Right renal pelvis (tissue), 4 donors: ENCODE measurements around the gene HLA-DPB1. TPM values are rescaled to one million over a fixed set of nuclear protein-coding genes. Genes with fewer than 3 reads are reported as not detected.
A peak's percentile ranks its signal among the peaks of the same experiment; 100 is the strongest.

Experiments
- DNase-seq, 4 donors: peaks; one replicate each; pipeline ENCODE4 v3.0.0-alpha.2; 2013; ENCODE audit warnings: low read depth in 4 of 4, low spot score in 3 of 4, missing footprints in 1 of 4
- polyA plus RNA-seq, 4 donors: library from polyadenylated mRNA; unstranded; fragments of 120-200 nt; gene quantifications; one replicate each; pipeline ENCODE4 v1.2.1, GENCODE V29; 2013; ENCODE audit not compliant: insufficient read length in 4 of 4

The HLA-DPB1 gene
- polyA plus RNA-seq, 4 donors = 18.4 to 24.2 (median 21.3) TPM

- no peak for DNase-seq
Measured at GRCh38 chr6:33069021-33069738, 6.6 kb upstream of the HLA-DPB1 start.

DNA sequence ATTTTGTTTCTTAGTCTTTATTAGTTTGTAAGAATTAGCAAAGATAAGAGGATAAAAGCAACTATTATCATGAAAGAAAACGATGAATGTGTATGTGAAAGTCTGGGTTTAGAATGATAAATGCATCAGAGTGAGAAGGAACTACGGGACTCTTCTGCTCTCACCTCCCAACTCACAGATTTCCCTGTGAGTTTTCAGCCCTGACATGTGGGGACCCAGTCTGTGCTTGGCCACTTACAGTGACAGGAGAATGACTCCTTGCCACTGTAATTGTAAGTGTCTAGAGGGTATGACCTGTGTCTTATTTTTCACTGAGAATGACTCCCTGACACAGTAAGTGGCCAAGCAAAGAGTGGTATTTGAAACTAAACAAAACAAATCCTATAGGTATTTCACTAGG, 4.9 kb upstream of the HLA-DPB1 start:
- no peak for DNase-seq

- no peak for DNase-seq
Measured at GRCh38 chr6:33071569-33071968, 4.2 kb upstream of the HLA-DPB1 start.

- DNase-seq = no peak
Measured at GRCh38 chr6:33072508-33073100, 3.2 kb upstream of the HLA-DPB1 start.

DNA sequence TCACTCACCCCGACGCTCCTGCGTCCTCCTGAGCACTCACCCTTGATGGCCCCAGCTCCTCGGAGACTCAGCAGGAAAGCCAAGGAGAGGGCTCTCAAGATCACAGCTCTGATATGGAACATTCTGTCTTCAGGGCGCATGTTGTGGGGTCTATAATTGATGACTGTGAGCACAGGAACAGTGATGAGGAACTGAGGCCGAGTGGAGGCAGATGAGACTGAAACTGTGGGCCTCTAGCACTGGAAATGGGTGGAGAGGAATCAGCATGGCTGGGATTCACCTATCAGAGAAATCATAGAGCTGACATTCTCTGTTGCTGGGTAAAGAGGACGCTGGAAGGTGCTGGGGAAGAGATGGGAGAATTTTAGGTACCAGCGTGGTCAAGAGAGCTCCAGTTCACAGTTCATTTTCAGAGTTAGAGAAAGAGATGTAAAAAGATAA, 2.3 kb upstream of the HLA-DPB1 start, which contains the start of gene HLA-DPA1:
TSS of gene HLA-DPA1 (minus strand) at position 219 of the 441 bp plus-strand sequence.
- no peak for DNase-seq

DNA sequence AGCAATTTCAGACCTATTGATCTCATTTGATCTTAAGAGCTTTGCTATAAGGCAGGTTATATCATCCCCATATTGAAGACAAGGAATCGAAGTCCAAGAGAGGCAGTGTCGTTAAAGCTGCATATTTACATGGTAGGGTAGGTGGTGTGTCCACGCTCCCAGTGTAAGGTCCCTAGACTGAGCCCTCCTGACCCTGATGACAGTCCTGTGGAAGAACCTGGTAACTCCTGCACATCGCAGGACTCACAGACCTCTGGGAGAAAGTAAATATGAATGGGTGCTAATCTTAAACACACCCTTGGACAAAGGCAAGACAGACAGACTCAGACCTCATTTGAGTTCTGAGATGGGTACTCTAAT, 602 bp upstream of the HLA-DPB1 start:
- DNase-seq = no peak

GRCh38 chr6:33076406-33076934, 680 bp downstream of the HLA-DPB1 start:
- DNase-seq = no peak

DNA sequence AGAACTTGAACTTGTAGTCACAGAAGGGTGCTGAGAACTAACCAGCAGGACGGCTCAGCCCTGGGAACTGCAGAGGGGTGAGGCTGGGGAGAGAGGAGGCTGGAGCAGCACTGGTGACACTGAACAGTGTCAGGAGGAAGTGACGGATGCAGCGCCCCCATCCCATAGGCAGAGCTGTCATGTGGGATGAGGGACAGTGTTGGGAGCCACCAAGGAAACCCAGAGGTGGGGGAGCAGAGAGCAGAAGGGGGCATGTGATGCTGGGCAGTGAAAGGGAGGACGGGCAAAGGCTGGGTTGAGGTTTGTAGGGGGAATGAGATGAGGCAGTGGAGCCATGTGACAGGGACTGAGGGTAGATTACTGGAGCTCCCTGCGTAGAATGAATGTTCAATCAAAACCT, 2.1 kb downstream of the HLA-DPB1 start:
- no peak for DNase-seq

DNA sequence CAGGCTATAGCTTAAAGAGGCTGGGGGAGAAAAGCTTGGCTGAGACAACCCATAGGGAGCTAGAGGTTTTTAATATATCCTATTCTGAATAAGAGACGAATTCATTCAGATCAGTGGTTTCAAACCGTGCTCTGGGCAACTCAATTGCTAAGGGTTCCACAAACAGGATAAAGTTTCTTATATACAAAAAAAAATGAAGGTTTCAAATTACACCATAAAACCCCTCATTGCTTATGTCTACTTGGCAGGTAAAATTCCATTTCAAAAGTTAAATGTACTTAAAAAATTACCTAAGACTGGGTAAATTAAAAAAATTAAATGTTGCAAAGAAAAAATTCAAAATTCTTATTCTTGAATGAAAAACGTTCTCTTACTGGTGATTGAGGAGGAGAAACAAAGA, 2.7 kb downstream of the HLA-DPB1 start:
- no peak for DNase-seq

GRCh38 chr6:33078919-33079521, 3.2 kb downstream of the HLA-DPB1 start:
- no peak for DNase-seq

DNA sequence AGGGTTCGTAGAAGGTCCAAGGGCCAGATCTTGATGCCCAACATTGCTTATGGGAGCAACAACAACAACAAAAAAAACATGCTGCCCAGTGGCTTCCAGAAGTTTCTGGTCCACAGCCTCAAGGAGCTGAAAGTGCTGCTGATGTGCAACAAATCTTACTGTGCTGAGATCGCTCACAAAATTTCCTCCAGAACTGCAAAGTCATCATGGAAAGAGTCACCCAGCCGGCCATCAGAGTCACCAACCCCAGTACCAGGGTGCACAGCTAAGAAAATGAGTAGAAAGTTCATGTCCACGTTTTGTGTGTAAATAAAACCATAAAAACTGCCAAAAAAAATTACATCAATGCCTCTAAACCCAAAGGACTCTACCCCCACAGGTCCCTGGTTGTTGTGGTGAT, 3.8 kb downstream of the HLA-DPB1 start:
- no peak for DNase-seq

GRCh38 chr6:33080127-33081089, 4.6 kb downstream of the HLA-DPB1 start:
- DNase-seq = peak; percentile 40 to 54 (median 48)

- DNase-seq = no peak
Measured at GRCh38 chr6:33081098-33081824, 5.5 kb downstream of the HLA-DPB1 start.

DNA sequence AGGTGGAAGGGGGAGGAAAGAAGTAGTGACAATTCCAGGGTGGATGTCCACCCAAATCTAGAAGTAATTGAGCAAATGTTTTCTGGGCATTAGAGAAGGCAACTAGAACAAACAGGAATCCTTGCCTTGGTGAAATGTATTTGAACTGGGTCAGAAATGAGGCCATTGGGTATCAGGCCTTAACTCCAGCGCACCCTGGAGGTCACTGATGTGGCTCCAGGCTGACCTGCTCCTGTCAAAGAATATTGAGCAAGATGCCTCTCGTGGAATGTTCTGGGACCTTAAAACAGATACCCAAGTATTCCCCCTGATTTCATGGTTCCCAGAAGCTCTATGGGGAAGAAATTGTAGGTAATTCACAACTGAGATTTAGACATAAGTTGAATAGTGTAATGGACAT, 6.9 kb downstream of the HLA-DPB1 start:
- peak in 2 of 4 donors; percentile 50 to 51 for DNase-seq

GRCh38 chr6:33085627-33086026, 9.8 kb downstream of the HLA-DPB1 start:
- DNase-seq = no peak

DNA sequence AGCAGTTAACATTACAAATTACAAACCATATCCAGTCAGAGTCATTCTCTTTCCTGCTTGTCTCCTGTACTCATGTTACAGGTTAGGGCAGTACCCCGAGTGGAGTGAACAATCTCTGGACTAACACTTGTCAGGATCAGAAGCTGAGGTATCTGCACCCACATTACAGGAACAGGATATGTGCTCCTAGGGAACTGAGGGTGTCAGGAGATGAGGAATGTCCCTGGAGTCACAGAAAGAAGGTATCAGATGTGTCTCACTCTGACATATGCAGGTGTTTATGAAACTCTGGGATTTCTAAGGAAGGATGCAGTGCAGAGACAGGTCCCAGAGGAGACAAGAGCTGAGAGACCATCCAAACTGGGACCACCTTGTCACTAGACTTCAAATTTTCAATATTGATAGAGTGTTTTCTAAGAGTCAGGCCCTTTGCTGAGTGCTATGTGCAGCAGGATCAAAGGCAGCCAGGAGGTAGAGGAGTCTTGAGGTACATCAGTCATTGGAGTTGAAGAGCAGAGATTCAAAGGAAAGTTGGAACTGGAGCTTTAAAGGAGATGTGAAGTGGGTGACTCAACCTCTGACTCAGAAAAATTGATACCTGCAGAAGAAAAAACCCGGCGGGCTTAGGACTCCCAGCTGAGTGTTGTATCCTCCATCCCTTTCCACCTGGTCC, 12.6 kb downstream of the HLA-DPB1 start:
- no peak for DNase-seq

GRCh38 chr6:33088931-33089620, 13.3 kb downstream of the HLA-DPB1 start:
- no peak for DNase-seq

DNA sequence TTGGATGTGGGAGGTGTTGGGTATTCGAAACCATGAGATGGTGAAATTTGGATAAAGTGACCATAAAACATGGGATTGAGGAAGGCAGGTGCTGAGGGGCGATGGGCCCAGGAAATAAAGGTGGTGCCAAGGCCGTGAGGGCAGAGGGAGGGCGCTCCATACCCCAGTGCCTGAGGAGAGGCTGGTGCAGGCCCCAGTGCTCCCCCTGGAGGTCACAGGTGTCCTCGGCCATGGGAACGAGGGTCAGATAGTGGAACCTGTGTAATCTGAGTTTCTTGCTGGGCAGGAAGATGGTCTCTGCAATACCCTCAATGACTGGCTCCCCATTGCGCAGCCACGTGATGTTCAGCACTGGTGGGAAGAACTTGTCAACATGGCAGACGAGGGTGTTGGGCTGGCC, 16.2 kb downstream of the HLA-DPB1 start:
- DNase-seq = no peak

GRCh38 chr6:33092385-33092784, 16.6 kb downstream of the HLA-DPB1 start:
- DNase-seq = no peak
